ENCODE data around the gene FOXK2. TPM values are rescaled to one million over a fixed set of nuclear protein-coding genes. Genes with fewer than 3 reads are reported as not detected.
A peak's percentile ranks its signal among the peaks of the same experiment; 100 is the strongest.

Gene FOXK2
- total and polyA plus RNA-seq, 8 donors: 17.7 to 27.9 (median 19.8) TPM

DNA sequence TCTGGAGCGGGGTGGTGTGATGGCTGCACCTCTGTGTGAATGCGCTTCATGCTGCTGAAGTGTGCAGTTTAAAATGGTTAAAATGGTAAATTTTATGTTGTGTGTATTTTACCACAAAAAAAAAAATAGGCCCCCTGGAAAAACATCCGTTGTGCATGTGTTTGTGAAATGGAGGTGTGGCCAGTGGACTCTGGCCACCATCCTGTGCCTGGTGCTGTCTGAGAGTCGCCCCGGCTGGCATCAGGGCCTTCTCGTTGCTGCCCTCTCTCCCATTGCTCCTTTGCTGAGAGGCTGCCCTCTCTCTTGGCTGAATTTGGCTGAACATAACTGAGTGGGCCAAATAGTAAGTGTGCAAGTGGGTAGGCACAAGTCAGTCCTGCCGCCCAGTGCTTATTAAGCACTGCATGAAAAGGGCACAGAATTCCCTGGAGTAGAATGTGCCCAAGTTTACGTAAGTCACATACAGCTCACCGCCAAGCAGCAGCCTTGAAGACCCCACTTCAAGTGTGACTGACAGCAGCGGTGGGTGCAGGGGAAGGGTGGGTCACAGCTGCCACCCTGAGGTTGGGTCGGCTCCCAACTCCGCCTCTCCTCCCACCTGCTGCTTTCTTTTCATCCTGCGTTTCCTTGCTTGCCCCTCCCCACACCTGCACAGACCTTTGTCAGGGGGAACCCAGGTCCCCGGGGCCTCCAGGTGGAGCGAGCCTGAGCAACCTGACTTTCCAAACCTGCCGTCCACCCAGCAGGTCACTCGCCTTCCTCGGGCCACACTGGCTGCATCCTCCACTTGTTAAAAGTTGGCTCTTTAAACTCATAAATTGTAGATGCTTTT, 46.8 kb downstream of the FOXK2 start:
- Histone ChIP-seq H3K36me3 (peaks cover 0 to 16% (median 0%) of the 10 kb centered on the region in 3 donors), H3K4me1 (peaks cover 0 to 6% (median 3%) of the 10 kb centered on the region in 3 donors), H3K27me3 (no peaks in the 10 kb centered on the region), H3K9me3 (no peaks in the 10 kb centered on the region), H3K4me3 (no peak overlapping the region), H3K27ac (no peak overlapping the region)
- TF ChIP-seq, protein P1, sequence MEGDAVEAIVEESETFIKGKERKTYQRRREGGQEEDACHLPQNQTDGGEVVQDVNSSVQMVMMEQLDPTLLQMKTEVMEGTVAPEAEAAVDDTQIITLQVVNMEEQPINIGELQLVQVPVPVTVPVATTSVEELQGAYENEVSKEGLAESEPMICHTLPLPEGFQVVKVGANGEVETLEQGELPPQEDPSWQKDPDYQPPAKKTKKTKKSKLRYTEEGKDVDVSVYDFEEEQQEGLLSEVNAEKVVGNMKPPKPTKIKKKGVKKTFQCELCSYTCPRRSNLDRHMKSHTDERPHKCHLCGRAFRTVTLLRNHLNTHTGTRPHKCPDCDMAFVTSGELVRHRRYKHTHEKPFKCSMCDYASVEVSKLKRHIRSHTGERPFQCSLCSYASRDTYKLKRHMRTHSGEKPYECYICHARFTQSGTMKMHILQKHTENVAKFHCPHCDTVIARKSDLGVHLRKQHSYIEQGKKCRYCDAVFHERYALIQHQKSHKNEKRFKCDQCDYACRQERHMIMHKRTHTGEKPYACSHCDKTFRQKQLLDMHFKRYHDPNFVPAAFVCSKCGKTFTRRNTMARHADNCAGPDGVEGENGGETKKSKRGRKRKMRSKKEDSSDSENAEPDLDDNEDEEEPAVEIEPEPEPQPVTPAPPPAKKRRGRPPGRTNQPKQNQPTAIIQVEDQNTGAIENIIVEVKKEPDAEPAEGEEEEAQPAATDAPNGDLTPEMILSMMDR (IDR thresholded peaks at IDR 0.05): no peak
- ATAC-seq: no peak
- DNase-seq: peak in 1 of 6 donors; percentile 23
- intact Hi-C loops (cut with DNase I): no loop called here
- no peak for FAIRE-seq
- 85 to 91% methylated on average over 18 of the region's 18 CpGs for WGBS, 2 donors

DNA sequence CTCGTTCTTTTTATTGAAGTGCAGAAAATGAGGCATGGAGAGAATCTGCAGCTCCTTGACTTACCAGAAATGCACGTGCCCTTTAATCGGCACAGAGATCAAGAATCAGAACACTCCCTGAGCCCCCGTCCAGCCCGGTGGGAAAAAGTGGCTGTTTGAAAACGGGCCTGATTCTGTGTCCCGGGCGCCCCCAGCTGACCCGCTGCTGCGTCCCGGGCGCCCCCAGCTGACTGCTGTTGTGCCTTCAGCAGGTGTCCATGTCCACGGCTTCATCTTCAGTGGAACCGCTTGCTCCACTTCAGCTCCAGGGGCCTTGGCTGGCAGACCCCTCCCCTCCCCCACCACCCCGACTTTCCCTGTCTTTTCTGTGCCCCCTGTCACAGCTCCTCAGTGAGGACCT, 47.8 kb downstream of the FOXK2 start:
- no peak overlapping the region for H3K27ac ChIP-seq
- no peaks in the 10 kb centered on the region for H3K9me3 ChIP-seq
- 95 to 96% methylated on average over 15 of the region's 15 CpGs for WGBS, 2 donors
- H3K4me1 ChIP-seq: peaks cover 0 to 6% (median 3%) of the 10 kb centered on the region in 3 donors
- no peaks in the 10 kb centered on the region for H3K27me3 ChIP-seq
- DNase-seq (no peak), ATAC-seq (no peak), FAIRE-seq (no peak)
- intact Hi-C loops (cut with DNase I): no loop called here
- no peak overlapping the region for H3K4me3 ChIP-seq
- peaks cover 0 to 16% (median 0%) of the 10 kb centered on the region in 3 donors for H3K36me3 ChIP-seq
- TF ChIP-seq, protein P1 (IDR thresholded peaks at IDR 0.05): no peak

DNA sequence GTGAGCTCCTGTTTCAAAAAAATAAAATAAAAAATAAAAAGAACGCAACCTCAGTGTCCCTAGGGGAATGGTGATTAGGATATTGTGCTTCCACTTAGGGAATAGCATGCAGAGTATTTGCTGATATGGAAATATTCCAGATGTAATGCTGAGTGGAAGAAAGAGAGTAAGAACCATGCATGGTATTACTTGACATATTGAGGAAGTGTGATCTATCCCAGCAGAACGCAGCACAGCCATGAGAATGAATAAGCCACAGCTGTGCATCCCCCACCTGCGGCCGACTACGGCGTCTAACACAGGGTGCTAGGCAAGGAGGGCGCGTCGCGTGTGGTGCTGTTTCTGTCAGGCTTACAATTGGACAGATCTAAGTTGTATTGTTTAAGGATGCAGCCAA, 49.5 kb downstream of the FOXK2 start:
- 94% methylated on average over 10 of the region's 10 CpGs for WGBS, 2 donors
- ATAC-seq (no peak), DNase-seq (peak in 1 of 6 donors; percentile 25), FAIRE-seq (no peak)
- no peaks in the 10 kb centered on the region for H3K27me3 ChIP-seq
- H3K4me1 ChIP-seq: peaks cover 0 to 6% (median 3%) of the 10 kb centered on the region in 3 donors
- peaks cover 0 to 20% (median 0%) of the 10 kb centered on the region in 3 donors for H3K36me3 ChIP-seq
- intact Hi-C loops (cut with DNase I): no loop called here
- TF ChIP-seq, protein P1 (IDR thresholded peaks at IDR 0.05): no peak
- H3K27ac ChIP-seq: no peak overlapping the region
- no peaks in the 10 kb centered on the region for H3K9me3 ChIP-seq
- H3K4me3 ChIP-seq: no peak overlapping the region

DNA sequence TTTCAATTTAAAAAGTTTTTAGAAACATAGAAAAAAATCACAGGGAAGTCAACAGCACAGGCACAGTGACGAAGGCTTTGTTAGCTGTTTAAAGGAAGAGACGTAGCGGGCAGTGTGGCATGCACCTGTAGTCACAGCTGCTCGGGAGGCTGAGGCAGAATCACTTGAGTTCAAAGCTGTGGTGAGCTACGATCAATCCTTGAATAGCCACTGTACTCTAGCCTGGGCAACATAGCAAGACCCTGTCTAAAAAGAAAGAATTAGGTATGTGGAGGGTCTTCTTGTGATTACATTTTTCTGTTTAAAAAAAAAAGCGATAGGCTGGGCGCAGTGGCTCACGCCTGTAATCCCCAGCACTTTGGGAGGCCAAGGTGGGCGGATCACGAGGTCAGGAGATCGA, 50.1 kb downstream of the FOXK2 start:
- peaks cover 0 to 23% (median 0%) of the 10 kb centered on the region in 3 donors for H3K36me3 ChIP-seq
- H3K9me3 ChIP-seq: no peaks in the 10 kb centered on the region
- no peak for FAIRE-seq
- no peak for ATAC-seq
- DNase-seq: no peak
- TF ChIP-seq, protein P1 (IDR thresholded peaks at IDR 0.05): no peak
- intact Hi-C loops (cut with DNase I): no loop called here
- no peak overlapping the region for H3K4me3 ChIP-seq
- H3K27me3 ChIP-seq: no peaks in the 10 kb centered on the region
- peaks cover 0 to 6% (median 3%) of the 10 kb centered on the region in 3 donors for H3K4me1 ChIP-seq
- 97 to 99% methylated on average over 10 to 11 of the region's 11 CpGs for WGBS, 2 donors
- H3K27ac ChIP-seq: no peak overlapping the region

DNA sequence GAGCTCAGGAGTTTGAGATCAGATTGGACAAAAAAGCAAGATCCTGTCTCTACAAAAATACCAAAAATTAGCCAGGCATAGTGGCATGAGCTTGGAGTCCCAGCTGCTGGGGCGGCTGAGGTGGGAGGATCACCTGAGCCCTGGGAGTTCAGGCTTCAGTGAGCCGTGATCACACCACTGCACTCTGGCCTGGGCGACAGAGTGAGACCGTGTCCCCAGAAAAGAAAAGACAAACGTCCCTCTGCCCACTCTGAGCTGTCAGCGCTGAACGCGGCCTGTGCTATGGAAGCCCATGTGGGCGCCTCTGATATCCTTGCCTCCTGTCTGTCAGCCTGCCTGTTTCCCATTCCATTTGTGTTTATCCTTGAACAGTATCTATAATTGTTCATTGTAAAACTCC, 50.7 kb downstream of the FOXK2 start:
- no peak overlapping the region for H3K27ac ChIP-seq
- intact Hi-C loops (cut with DNase I): no loop called here
- FAIRE-seq (no peak), ATAC-seq (no peak), DNase-seq (peak in 1 of 6 donors; percentile 19)
- 87 to 88% methylated on average over 9 of the region's 9 CpGs for WGBS, 2 donors
- peaks cover 0 to 6% (median 3%) of the 10 kb centered on the region in 3 donors for H3K4me1 ChIP-seq
- TF ChIP-seq, protein P1 (IDR thresholded peaks at IDR 0.05): no peak
- H3K9me3 ChIP-seq: no peaks in the 10 kb centered on the region
- H3K36me3 ChIP-seq: peaks cover 0 to 23% (median 0%) of the 10 kb centered on the region in 3 donors
- H3K27me3 ChIP-seq: no peaks in the 10 kb centered on the region
- no peak overlapping the region for H3K4me3 ChIP-seq
